A549 (cell line): ENCODE data around the gene DHX35.

Experiments
- BHLHE40 ChIP-seq: IDR thresholded peaks from 2 replicates; pipeline ENCODE4 v1.6.1; 2012; ENCODE audit warnings: low read depth, low read length, inconsistent platforms
- CBX2 ChIP-seq: fragments of 200-600 bp; sonication (generic); IDR thresholded peaks from 2 replicates; pipeline ENCODE4 v1.6.1; 2016; ENCODE audit warnings: low read depth, mild to moderate bottlenecking, borderline replicate concordance
- EP300 ChIP-seq, 2 experiments: fragments of >200 bp; sonication (Bioruptor Twin); formaldehyde crosslinking; IDR thresholded peaks; 2 replicates in 1 of 2; 3 replicates in 1 of 2; pipeline ENCODE4 v1.6.1; 2016 to 2017
- KDM1A ChIP-seq: fragments of 200-600 bp; sonication (generic); IDR thresholded peaks from 2 replicates; pipeline ENCODE4 v1.6.1; 2016; ENCODE audit warnings: low read depth, mild to moderate bottlenecking
- RNF2 ChIP-seq: fragments of 200-600 bp; sonication (generic); IDR thresholded peaks from 2 replicates; pipeline ENCODE4 v1.6.1; 2016; ENCODE audit warnings: low read depth, mild to moderate bottlenecking, antibody characterized with exemption, moderate library complexity, borderline replicate concordance
- TF ChIP-seq, protein P1 (sequence below): fragments of 200-600 bp; sonication (generic); IDR thresholded peaks from 2 replicates; pipeline ENCODE4 v1.6.1; 2016; ENCODE audit warnings: antibody characterized with exemption, mild to moderate bottlenecking, moderate library complexity
- TF ChIP-seq, protein P2 (sequence below): fragments of >200 bp; sonication (Bioruptor Twin); formaldehyde crosslinking; IDR thresholded peaks from 3 replicates; pipeline ENCODE4 v1.5.1; 2016
- TF ChIP-seq, protein P3 (sequence below): fragments of 150-350 bp; IDR thresholded peaks from 2 replicates; pipeline ENCODE4 v1.6.1; 2014; ENCODE audit warnings: low read depth, mild to moderate bottlenecking, low read length

DNA sequence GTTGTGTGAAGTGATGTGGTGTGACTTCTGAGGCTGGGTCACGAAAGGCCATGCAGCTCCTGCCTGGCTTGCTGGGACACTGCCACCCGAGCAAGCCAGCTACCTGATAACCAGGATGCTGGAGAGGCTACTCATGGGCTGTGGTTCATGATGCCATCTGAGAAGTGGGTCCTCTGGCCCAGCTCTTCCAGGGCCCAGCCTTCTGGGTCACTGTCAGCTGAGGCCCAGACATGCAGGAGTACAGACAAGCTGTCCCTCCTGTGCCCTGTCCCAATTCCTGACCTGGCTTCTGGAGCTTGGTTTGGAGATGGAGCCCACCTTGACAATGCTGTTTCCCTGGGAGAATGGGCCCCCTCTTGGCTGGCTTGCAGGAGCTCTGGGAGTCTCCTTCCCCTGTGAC is 87.0 kb downstream of the DHX35 start:
- no peak for TF ChIP-seq CBX2
- TF ChIP-seq, protein P1, sequence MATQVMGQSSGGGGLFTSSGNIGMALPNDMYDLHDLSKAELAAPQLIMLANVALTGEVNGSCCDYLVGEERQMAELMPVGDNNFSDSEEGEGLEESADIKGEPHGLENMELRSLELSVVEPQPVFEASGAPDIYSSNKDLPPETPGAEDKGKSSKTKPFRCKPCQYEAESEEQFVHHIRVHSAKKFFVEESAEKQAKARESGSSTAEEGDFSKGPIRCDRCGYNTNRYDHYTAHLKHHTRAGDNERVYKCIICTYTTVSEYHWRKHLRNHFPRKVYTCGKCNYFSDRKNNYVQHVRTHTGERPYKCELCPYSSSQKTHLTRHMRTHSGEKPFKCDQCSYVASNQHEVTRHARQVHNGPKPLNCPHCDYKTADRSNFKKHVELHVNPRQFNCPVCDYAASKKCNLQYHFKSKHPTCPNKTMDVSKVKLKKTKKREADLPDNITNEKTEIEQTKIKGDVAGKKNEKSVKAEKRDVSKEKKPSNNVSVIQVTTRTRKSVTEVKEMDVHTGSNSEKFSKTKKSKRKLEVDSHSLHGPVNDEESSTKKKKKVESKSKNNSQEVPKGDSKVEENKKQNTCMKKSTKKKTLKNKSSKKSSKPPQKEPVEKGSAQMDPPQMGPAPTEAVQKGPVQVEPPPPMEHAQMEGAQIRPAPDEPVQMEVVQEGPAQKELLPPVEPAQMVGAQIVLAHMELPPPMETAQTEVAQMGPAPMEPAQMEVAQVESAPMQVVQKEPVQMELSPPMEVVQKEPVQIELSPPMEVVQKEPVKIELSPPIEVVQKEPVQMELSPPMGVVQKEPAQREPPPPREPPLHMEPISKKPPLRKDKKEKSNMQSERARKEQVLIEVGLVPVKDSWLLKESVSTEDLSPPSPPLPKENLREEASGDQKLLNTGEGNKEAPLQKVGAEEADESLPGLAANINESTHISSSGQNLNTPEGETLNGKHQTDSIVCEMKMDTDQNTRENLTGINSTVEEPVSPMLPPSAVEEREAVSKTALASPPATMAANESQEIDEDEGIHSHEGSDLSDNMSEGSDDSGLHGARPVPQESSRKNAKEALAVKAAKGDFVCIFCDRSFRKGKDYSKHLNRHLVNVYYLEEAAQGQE: no peak
- no peak for TF ChIP-seq KDM1A
- TF ChIP-seq, protein P2, sequence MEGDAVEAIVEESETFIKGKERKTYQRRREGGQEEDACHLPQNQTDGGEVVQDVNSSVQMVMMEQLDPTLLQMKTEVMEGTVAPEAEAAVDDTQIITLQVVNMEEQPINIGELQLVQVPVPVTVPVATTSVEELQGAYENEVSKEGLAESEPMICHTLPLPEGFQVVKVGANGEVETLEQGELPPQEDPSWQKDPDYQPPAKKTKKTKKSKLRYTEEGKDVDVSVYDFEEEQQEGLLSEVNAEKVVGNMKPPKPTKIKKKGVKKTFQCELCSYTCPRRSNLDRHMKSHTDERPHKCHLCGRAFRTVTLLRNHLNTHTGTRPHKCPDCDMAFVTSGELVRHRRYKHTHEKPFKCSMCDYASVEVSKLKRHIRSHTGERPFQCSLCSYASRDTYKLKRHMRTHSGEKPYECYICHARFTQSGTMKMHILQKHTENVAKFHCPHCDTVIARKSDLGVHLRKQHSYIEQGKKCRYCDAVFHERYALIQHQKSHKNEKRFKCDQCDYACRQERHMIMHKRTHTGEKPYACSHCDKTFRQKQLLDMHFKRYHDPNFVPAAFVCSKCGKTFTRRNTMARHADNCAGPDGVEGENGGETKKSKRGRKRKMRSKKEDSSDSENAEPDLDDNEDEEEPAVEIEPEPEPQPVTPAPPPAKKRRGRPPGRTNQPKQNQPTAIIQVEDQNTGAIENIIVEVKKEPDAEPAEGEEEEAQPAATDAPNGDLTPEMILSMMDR: no peak
- TF ChIP-seq RNF2: no peak
- TF ChIP-seq BHLHE40: no peak
- TF ChIP-seq EP300 (IDR thresholded peaks at IDR 0.05): no peak
- TF ChIP-seq, protein P3, sequence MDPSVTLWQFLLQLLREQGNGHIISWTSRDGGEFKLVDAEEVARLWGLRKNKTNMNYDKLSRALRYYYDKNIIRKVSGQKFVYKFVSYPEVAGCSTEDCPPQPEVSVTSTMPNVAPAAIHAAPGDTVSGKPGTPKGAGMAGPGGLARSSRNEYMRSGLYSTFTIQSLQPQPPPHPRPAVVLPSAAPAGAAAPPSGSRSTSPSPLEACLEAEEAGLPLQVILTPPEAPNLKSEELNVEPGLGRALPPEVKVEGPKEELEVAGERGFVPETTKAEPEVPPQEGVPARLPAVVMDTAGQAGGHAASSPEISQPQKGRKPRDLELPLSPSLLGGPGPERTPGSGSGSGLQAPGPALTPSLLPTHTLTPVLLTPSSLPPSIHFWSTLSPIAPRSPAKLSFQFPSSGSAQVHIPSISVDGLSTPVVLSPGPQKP: no peak
